Aorta (tissue), 5 donors: ENCODE measurements around the gene CDH23. TPM values are rescaled to one million over a fixed set of nuclear protein-coding genes. Genes with fewer than 3 reads are reported as not detected.

Experiments
- ATAC-seq: fragments of 200-7000 bp; cut with Tn5 transposase; one replicate; pipeline ENCODE4 v1.9.1; 2022; ENCODE audit warnings: moderate library complexity; ENCODE audit not compliant: low FRiP score
- DNase-seq, 2 donors: peaks; one replicate each; pipeline ENCODE4 v3.0.0-alpha.2; 2020
- H3K27ac ChIP-seq, 2 donors: one replicate each; pipeline ENCODE4 v1.5.1; 2013; ENCODE audit warnings: low read length in 2 of 2, mild to moderate bottlenecking in 2 of 2, moderate library complexity in 2 of 2, control low read depth in 1 of 2, inconsistent platforms in 1 of 2, low read depth in 1 of 2
- H3K27me3 ChIP-seq, 2 donors: one replicate each; pipeline ENCODE4 v1.6.1; 2013; ENCODE audit warnings: control low read depth in 1 of 2, low read length in 1 of 2, mild to moderate bottlenecking in 1 of 2, moderate library complexity in 1 of 2; ENCODE audit not compliant: insufficient read depth in 2 of 2, control insufficient read depth in 1 of 2
- H3K36me3 ChIP-seq, 2 donors: one replicate each; pipeline ENCODE4 v1.6.1; 2013; ENCODE audit warnings: control low read depth in 1 of 2, low read length in 1 of 2, mild to moderate bottlenecking in 1 of 2; ENCODE audit not compliant: insufficient read depth in 2 of 2, control insufficient read depth in 1 of 2
- H3K4me1 ChIP-seq, 2 donors: one replicate each; pipeline ENCODE4 v1.6.1; 2013; ENCODE audit warnings: low read length in 2 of 2, control low read depth in 1 of 2, mild to moderate bottlenecking in 1 of 2, moderate library complexity in 1 of 2; ENCODE audit not compliant: insufficient read depth in 2 of 2, control insufficient read depth in 1 of 2
- H3K4me3 ChIP-seq, 2 donors: one replicate each; pipeline ENCODE4 v1.5.1; 2013; ENCODE audit warnings: low read length in 2 of 2, control low read depth in 1 of 2, mild to moderate bottlenecking in 1 of 2
- H3K9me3 ChIP-seq: one replicate; pipeline ENCODE4 v1.6.1; 2013; ENCODE audit warnings: mild to moderate bottlenecking, low read length; ENCODE audit not compliant: control insufficient read depth
- WGBS, 2 donors: extraction: QIAGEN DNeasy Blood & Tissue Kit; methylation state at CpG; one replicate each; pipeline ENCODE4 v1.1.7; 2013; 5-methylcytosine and 5-hydroxymethylcytosine counted together
- intact Hi-C, 2 donors: fragments of 100-400 bp; cut with DNase I; formaldehyde crosslinking; loops; one replicate each; pipeline versions ENCODE4 v1.14.2 to v1.15.0; 2022
- polyA plus RNA-seq, 2 donors: library from polyadenylated mRNA; stranded (reverse); fragments of 200-250 nt; gene quantifications; one replicate each; pipeline ENCODE4 v1.2.3, GENCODE V29; 2013
- total RNA-seq, 2 donors: library from RNA; stranded (reverse); fragmentation: NEBNext Ultra II Directional; extraction: Animal tissue kit (Norgen Biotek cat#: 25700); gene quantifications; one replicate each; pipeline ENCODE4 v1.2.1, GENCODE V29; 2021
- donor health status: healthy with polysubstance abuse.
- donor health status: Bipolar disorder and iron deficiency.
- donor health status: DM: no; HTN: no; CAD: no.
- donor health status: DM: no; HTN: no; CAD: no.
- donor health status: DM: yes; HTN: yes; CAD: no.

The CDH23 gene
- total and polyA plus RNA-seq, 4 donors = 0.50 to 16.6 (median 7.3) TPM

DNA sequence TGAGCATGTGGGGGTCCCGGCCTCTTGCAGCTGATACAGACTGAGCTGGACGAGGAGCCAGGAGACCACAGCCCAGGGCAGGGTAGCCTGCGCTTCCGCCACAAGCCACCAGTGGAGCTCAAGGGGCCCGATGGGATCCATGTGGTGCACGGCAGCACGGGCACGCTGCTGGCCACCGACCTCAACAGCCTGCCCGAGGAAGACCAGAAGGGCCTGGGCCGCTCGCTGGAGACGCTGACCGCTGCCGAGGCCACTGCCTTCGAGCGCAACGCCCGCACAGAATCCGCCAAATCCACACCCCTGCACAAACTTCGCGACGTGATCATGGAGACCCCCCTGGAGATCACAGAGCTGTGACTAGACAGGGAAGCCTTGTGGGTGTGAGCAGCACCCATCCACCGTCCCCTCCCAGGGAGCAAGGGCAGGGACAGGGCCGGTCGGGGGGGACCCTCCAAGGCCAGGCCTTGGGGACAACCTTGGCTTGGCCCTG lies 418.2 kb downstream of the CDH23 start:
- DNase-seq (peak in 1 of 2 donors; percentile 41), ATAC-seq (no peak)
- no peak overlapping the region for H3K4me3 ChIP-seq
- intact Hi-C loops = loop anchor here (5.0 to 10.0 kb wide), 4 partner anchors 110 to 503 kb away; no protein-coding TSS in a partner anchor
- peaks cover 0 to 14% of the 10 kb centered on the region in 2 donors for H3K36me3 ChIP-seq
- no peak overlapping the region for H3K27ac ChIP-seq
- H3K27me3 ChIP-seq = no peaks in the 10 kb centered on the region
- H3K4me1 ChIP-seq = no peaks in the 10 kb centered on the region
- no peaks in the 10 kb centered on the region for H3K9me3 ChIP-seq
- WGBS, 2 donors = 88 to 89% methylated on average over 26 of the region's 26 CpGs

- H3K27ac ChIP-seq = no peak overlapping the region
- intact Hi-C loops = loop anchor here in 1 of 2 donors (10.0 kb wide), 1 partner anchor 111 kb away; no protein-coding TSS in a partner anchor
- peaks cover 4 to 16% of the 10 kb centered on the region in 2 donors for H3K36me3 ChIP-seq
Measured at GRCh38 chr10:71815515-71816130, 418.9 kb downstream of the CDH23 start.

DNA sequence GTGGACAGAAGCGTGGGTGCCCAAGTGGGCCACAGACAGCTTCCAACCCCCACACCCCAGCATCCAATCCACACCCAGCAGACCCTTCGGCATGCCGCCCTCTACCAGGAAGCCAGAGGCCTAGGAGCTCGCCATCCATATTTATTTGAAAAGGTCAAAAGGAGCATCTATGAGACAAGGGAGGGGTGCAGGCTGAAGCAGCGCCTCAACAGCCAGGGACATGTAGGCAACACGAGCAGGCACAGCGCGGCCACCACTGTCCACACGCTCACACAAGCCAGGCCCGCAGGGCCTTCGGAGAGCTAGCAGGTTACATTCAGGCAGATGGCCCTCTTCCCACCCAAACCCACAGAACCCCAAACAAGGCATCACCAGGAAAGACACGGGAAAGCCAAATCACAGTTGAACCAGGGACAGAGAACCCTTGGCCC lies 419.7 kb downstream of the CDH23 start:
- peaks cover 4 to 18% of the 10 kb centered on the region in 2 donors for H3K36me3 ChIP-seq
- H3K27ac ChIP-seq = no peak overlapping the region
- intact Hi-C loops = loop anchor here in 1 of 2 donors (10.0 kb wide), 1 partner anchor 112 kb away; no protein-coding TSS in a partner anchor
- H3K9me3 ChIP-seq = no peaks in the 10 kb centered on the region
- H3K4me3 ChIP-seq = no peak overlapping the region
- H3K27me3 ChIP-seq = no peaks in the 10 kb centered on the region
- ATAC-seq = no peak
- DNase-seq = peak; percentile 44 to 59
- 83 to 86% methylated on average over 12 of the region's 12 CpGs for WGBS, 2 donors
- no peaks in the 10 kb centered on the region for H3K4me1 ChIP-seq

More at GRCh38 chr10:71815515-71816130, 418.9 kb downstream of the CDH23 start:
- peak in 1 of 2 donors; percentile 43 for DNase-seq
- ATAC-seq = no peak
- Histone ChIP-seq H3K9me3 (no peaks in the 10 kb centered on the region), H3K27me3 (no peaks in the 10 kb centered on the region), H3K4me3 (no peak overlapping the region), H3K4me1 (no peaks in the 10 kb centered on the region)
- 80 to 81% methylated on average over 15 of the region's 15 CpGs for WGBS, 2 donors

DNA sequence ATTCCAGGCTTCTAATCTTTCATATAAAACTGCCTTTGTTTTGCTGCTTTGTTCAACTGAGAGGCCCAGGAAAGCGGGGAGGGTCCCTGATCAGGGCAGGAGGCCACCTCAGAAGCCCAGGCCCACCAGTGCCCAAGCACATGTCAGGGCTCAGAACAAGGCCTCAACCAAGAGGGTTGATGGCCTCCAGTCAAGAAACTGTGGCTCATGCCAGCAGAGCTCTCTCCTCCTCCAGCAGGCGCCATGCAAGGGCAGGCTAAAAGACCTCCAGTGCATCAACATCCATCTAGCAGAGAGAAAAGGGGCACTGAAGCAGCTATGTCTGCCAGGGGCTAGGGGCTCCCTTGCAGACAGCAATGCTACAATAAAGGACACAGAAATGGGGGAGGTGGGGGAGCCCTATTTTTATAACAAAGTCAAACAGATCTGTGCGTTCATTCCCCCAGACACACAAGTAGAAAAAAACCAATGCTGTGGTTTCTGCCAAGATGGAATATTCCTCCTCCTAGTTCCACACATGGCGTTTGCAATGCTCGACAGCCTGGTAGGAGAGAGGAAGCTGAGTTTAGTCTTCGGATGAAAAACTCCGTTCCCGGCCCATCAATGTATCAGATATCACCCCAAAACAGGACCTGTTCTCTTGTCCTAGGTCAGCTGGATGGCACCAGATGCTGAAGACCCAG lies 420.4 kb downstream of the CDH23 start:
- Histone ChIP-seq H3K36me3 (peaks cover 4 to 20% of the 10 kb centered on the region in 2 donors), H3K27me3 (no peaks in the 10 kb centered on the region), H3K4me3 (no peak overlapping the region), H3K27ac (no peak overlapping the region), H3K4me1 (no peaks in the 10 kb centered on the region), H3K9me3 (no peaks in the 10 kb centered on the region)
- WGBS, 2 donors = 73 to 78% methylated on average over 8 of the region's 8 CpGs
- DNase-seq (peak in 1 of 2 donors; percentile 24), ATAC-seq (no peak)
- intact Hi-C loops = loop anchor here in 1 of 2 donors (10.0 kb wide), 1 partner anchor 112 kb away; no protein-coding TSS in a partner anchor

GRCh38 chr10:71817831-71818655 lies 421.3 kb downstream of the CDH23 start:
- intact Hi-C loops = loop anchor here in 1 of 2 donors (10.0 kb wide), 1 partner anchor 113 kb away; no protein-coding TSS in a partner anchor
- no peak overlapping the region for H3K4me3 ChIP-seq
- no peak overlapping the region for H3K27ac ChIP-seq
- no peaks in the 10 kb centered on the region for H3K9me3 ChIP-seq
- no peaks in the 10 kb centered on the region for H3K4me1 ChIP-seq
- peaks cover 4 to 20% of the 10 kb centered on the region in 2 donors for H3K36me3 ChIP-seq
- 84 to 85% methylated on average over 9 of the region's 9 CpGs for WGBS, 2 donors
- H3K27me3 ChIP-seq = no peaks in the 10 kb centered on the region
- peak; percentile 70 to 75 for DNase-seq
- peak; percentile 41 for ATAC-seq

- Histone ChIP-seq H3K27ac (no peak overlapping the region), H3K9me3 (no peaks in the 10 kb centered on the region), H3K4me3 (no peak overlapping the region), H3K36me3 (peaks cover 7 to 22% of the 10 kb centered on the region in 2 donors), H3K27me3 (no peaks in the 10 kb centered on the region), H3K4me1 (no peaks in the 10 kb centered on the region)
- intact Hi-C loops = loop anchor here in 1 of 2 donors (10.0 kb wide), 1 partner anchor 114 kb away; no protein-coding TSS in a partner anchor
- ATAC-seq = no peak
- peak; percentile 30 to 51 for DNase-seq
- 89 to 93% methylated on average over 14 of the region's 14 CpGs for WGBS, 2 donors
Measured at GRCh38 chr10:71818674-71819260, 422.0 kb downstream of the CDH23 start.

DNA sequence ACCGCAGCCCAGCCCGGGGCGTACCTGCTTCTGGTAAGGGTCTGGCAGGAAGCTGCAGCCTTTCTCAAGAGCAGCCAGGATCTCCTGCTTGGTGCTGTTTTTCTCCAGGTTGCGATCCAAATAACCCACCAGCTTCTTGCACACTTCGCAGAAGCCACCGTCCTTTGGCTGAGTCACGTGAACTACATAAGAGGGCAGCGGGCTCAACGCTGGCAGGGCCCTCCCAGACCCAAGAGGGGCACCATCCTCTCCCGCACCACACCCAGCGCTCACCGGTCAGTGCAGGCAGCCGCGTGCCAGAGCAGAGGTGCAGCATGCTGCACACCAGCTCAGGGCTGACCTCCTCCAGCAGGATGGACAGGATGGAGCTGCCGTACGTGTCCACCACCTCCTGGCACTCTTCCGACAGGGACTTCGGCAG lies 422.7 kb downstream of the CDH23 start:
- Histone ChIP-seq H3K27ac (no peak overlapping the region), H3K36me3 (peaks cover 7 to 22% of the 10 kb centered on the region in 2 donors), H3K27me3 (no peaks in the 10 kb centered on the region), H3K4me1 (no peaks in the 10 kb centered on the region), H3K4me3 (no peak overlapping the region), H3K9me3 (no peaks in the 10 kb centered on the region)
- intact Hi-C loops = loop anchor here in 1 of 2 donors (10.0 kb wide), 1 partner anchor 115 kb away; no protein-coding TSS in a partner anchor
- WGBS, 2 donors = 90 to 96% methylated on average over 18 of the region's 18 CpGs
- peak; percentile 44 to 65 for DNase-seq
- no peak for ATAC-seq

GRCh38 chr10:71819985-71820384 lies 423.3 kb downstream of the CDH23 start:
- Histone ChIP-seq H3K4me3 (no peak overlapping the region), H3K9me3 (no peaks in the 10 kb centered on the region), H3K36me3 (peaks cover 7 to 22% of the 10 kb centered on the region in 2 donors), H3K27me3 (no peaks in the 10 kb centered on the region), H3K4me1 (no peaks in the 10 kb centered on the region), H3K27ac (no peak overlapping the region)
- DNase-seq (peak; percentile 34 to 49), ATAC-seq (no peak)
- intact Hi-C loops = loop anchor here in 1 of 2 donors (10.0 kb wide), 1 partner anchor 115 kb away; no protein-coding TSS in a partner anchor
- WGBS, 2 donors = 84 to 89% methylated on average over 6 of the region's 6 CpGs
